ENCODE data around the gene MPG. TPM values are rescaled to one million over a fixed set of nuclear protein-coding genes. Genes with fewer than 3 reads are reported as not detected.

The MPG gene
- total RNA-seq, 2 experiments from 2014 or later = 58.1 to 119 TPM

DNA sequence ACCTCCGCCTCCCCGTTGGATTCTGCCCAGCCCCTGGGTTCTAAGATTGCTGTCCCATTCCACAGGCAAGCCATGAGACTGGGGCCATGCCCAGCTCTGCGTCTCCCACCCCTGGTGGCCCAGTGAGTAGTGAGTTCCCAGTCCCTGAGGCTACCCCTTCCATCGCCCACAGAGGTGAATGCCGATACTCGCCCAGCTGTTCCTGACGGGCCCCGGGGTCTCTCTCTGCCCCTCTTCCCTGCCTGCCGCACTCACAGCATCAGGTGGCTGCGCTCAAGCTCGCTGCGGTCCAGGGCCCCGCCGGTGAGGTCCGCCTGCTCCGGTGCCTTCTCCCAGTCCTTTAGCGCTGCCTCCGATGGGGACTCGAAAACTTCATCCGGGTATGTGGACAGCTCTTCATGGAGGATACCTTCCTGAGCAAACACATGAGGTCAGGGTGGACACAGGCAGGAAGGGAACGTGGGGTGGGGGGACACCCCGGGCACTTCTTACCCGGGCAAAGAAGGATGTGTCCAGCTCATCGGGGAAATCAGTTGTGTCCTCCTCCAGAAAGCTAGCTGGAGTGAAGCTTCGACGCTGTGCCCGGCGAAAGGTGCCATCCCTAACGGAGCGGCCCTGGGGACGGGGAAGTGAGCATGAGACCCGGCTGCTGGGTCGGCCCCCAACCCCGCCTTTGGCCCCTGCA is 15.6 kb upstream of the MPG start:
- no peaks in the 10 kb centered on the region for H3K9me2 ChIP-seq (ENCODE audit: insufficient read depth, low read length)
- no peaks in the 10 kb centered on the region for H3K9me3 ChIP-seq (ENCODE audit: low read length)
- no peak overlapping the region for H2AFZ ChIP-seq (ENCODE audit: low read length)
- TF ChIP-seq EZH2phosphoT487 (IDR thresholded peaks at IDR 0.05; ENCODE audit: borderline replicate concordance, low read depth, low read length) = no peak
- TF ChIP-seq, protein P1, sequence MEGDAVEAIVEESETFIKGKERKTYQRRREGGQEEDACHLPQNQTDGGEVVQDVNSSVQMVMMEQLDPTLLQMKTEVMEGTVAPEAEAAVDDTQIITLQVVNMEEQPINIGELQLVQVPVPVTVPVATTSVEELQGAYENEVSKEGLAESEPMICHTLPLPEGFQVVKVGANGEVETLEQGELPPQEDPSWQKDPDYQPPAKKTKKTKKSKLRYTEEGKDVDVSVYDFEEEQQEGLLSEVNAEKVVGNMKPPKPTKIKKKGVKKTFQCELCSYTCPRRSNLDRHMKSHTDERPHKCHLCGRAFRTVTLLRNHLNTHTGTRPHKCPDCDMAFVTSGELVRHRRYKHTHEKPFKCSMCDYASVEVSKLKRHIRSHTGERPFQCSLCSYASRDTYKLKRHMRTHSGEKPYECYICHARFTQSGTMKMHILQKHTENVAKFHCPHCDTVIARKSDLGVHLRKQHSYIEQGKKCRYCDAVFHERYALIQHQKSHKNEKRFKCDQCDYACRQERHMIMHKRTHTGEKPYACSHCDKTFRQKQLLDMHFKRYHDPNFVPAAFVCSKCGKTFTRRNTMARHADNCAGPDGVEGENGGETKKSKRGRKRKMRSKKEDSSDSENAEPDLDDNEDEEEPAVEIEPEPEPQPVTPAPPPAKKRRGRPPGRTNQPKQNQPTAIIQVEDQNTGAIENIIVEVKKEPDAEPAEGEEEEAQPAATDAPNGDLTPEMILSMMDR (conservative IDR thresholded peaks at IDR 0.05; ENCODE audit: low read length) = no peak
- H3K4me2 ChIP-seq (ENCODE audit: low read length) = no peak overlapping the region
- H3K4me3 ChIP-seq (ENCODE audit: low read depth, low read length, poor library complexity, severe bottlenecking) = no peak overlapping the region
- DNase-seq (ENCODE audit: low spot score) = no peak
- no peaks in the 10 kb centered on the region for H4K20me1 ChIP-seq (ENCODE audit: insufficient read depth, low read length)
- H3K4me1 ChIP-seq (ENCODE audit: insufficient read depth, low read length, poor library complexity, severe bottlenecking) = no peaks in the 10 kb centered on the region
- H3K79me2 ChIP-seq (ENCODE audit: insufficient read depth, low read depth, low read length) = no peaks in the 10 kb centered on the region
- CTCF ChIA-PET (ENCODE audit: unreplicated experiment) = no interaction called here
- POLR2A ChIA-PET = no interaction called here
- BruUV-seq (replicated peaks) = no TSS peak
- intact Hi-C loops (cut with micrococcal nuclease; ENCODE audit: unreplicated experiment) = no loop called here
- no peak overlapping the region for H3K27ac ChIP-seq (ENCODE audit: low read depth, low read length, poor library complexity, severe bottlenecking)
- peaks cover 15% of the 10 kb centered on the region; the same call in 1 of the 2 replicates for H3K36me3 ChIP-seq (ENCODE audit: insufficient read depth, low read length)

DNA sequence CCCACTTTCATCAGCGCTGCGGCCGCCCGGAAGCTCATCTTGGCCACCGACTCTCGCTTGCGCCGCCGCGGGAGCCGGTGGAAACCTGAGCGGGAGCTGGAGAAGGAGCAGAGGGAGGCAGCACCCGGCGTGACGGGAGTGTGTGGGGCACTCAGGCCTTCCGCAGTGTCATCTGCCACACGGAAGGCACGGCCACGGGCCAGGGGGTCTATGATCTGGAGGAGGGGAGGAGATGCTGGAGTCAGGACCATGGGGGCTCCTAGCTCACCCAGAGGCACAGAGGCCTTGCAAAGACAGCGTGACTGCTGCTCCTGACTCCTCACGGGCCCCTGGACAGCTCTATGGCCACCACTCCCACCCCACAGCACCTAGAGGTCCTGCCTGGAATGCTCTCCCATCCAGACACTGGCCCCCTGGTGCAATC is 15.0 kb upstream of the MPG start:
- DNase-seq (ENCODE audit: low spot score) = no peak
- TF ChIP-seq, protein P1 (conservative IDR thresholded peaks at IDR 0.05; ENCODE audit: low read length) = no peak
- TF ChIP-seq EZH2phosphoT487 (IDR thresholded peaks at IDR 0.05; ENCODE audit: borderline replicate concordance, low read depth, low read length) = no peak
- Histone ChIP-seq H3K4me2 (ENCODE audit: low read length) (no peak overlapping the region), H2AFZ (ENCODE audit: low read length) (no peak overlapping the region), H3K79me2 (ENCODE audit: insufficient read depth, low read depth, low read length) (no peaks in the 10 kb centered on the region), H4K20me1 (ENCODE audit: insufficient read depth, low read length) (no peaks in the 10 kb centered on the region), H3K4me1 (ENCODE audit: insufficient read depth, low read length, poor library complexity, severe bottlenecking) (no peaks in the 10 kb centered on the region), H3K9me3 (ENCODE audit: low read length) (no peaks in the 10 kb centered on the region), H3K9me2 (ENCODE audit: insufficient read depth, low read length) (no peaks in the 10 kb centered on the region), H3K27ac (ENCODE audit: low read depth, low read length, poor library complexity, severe bottlenecking) (no peak overlapping the region), H3K36me3 (ENCODE audit: insufficient read depth, low read length) (peaks cover 10% of the 10 kb centered on the region; the same call in 1 of the 2 replicates), H3K4me3 (ENCODE audit: low read depth, low read length, poor library complexity, severe bottlenecking) (no peak overlapping the region)
- BruUV-seq (replicated peaks) = no TSS peak
- POLR2A ChIA-PET = no interaction called here
- intact Hi-C loops (cut with micrococcal nuclease; ENCODE audit: unreplicated experiment) = no loop called here
- CTCF ChIA-PET (ENCODE audit: unreplicated experiment) = no interaction called here

DNA sequence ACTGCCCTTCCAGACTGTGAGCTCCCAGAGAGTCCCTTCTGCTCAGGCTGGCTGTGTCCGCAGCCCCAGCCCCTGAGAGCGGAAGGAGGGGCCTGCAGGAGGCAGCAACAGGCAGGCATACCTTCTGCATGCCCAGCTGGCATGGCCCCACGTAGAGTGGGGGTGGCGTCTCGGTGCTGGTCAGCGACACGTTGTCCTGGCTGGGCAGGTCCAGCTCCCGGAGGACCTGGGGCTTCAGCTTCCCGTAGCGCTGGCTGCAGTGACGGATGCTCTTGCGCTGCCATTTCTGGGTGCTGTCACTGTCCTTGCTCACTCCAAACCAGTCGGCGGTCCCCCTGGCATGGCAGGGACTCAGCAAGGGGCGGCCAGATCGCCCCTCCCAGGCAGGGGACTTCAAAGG is 14.6 kb upstream of the MPG start:
- ChIA-PET CTCF (ENCODE audit: unreplicated experiment) (interaction anchor here (0.6 kb wide), 1 partner anchor 33 kb away, joined by 4 read pairs; no protein-coding TSS in a partner anchor), POLR2A (no interaction called here)
- no peaks in the 10 kb centered on the region for H4K20me1 ChIP-seq (ENCODE audit: insufficient read depth, low read length)
- no TSS peak for BruUV-seq (replicated peaks)
- no peaks in the 10 kb centered on the region for H3K9me2 ChIP-seq (ENCODE audit: insufficient read depth, low read length)
- H3K4me1 ChIP-seq (ENCODE audit: insufficient read depth, low read length, poor library complexity, severe bottlenecking) = no peaks in the 10 kb centered on the region
- H3K9me3 ChIP-seq (ENCODE audit: low read length) = no peaks in the 10 kb centered on the region
- H3K4me2 ChIP-seq (ENCODE audit: low read length) = no peak overlapping the region
- no peak for TF ChIP-seq EZH2phosphoT487 (IDR thresholded peaks at IDR 0.05; ENCODE audit: borderline replicate concordance, low read depth, low read length)
- TF ChIP-seq, protein P1 (conservative IDR thresholded peaks at IDR 0.05; ENCODE audit: low read length) = no peak
- no peak overlapping the region for H3K4me3 ChIP-seq (ENCODE audit: low read depth, low read length, poor library complexity, severe bottlenecking)
- no peak for DNase-seq (ENCODE audit: low spot score)
- no peak overlapping the region for H3K27ac ChIP-seq (ENCODE audit: low read depth, low read length, poor library complexity, severe bottlenecking)
- H3K36me3 ChIP-seq (ENCODE audit: insufficient read depth, low read length) = peaks cover 5% of the 10 kb centered on the region; the same call in 1 of the 2 replicates
- intact Hi-C loops (cut with micrococcal nuclease; ENCODE audit: unreplicated experiment) = no loop called here
- H3K79me2 ChIP-seq (ENCODE audit: insufficient read depth, low read depth, low read length) = no peaks in the 10 kb centered on the region
- no peak overlapping the region for H2AFZ ChIP-seq (ENCODE audit: low read length)
